HG03025 (cell line): ENCODE data around the gene HLA-A.

Experiments used
- ATAC-seq: cut with Tn5 transposase; IDR thresholded peaks from one replicate; pipeline ENCODE4 v1.9.1; 2021; ENCODE audit warnings: mild to moderate bottlenecking, moderate library complexity; ENCODE audit not compliant: unreplicated experiment, low FRiP score

HLA-A gene

GRCh38 chr6:29982097-29982496, 39.8 kb downstream of the HLA-A start:
- no peak for ATAC-seq

GRCh38 chr6:29984232-29984631, 41.9 kb downstream of the HLA-A start:
- ATAC-seq: no peak

DNA sequence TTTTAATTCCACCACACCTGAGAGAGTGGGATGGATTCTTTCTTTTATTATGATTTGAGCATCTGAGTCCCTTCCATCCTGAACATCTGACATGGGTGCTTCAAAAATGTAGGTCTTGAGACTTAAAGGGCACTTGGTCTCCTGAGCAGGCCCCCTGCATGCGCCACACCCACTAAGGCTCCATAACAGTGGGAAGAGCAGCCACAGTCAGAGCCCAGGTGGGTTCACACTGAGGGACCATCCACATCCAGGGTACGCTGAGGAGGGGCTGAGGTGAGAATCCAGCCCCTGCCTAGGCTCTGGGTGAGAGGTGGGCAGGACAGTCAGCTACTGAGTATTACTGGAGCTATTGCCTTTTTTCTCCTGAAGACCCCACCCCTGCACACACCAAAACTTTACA, 42.7 kb downstream of the HLA-A start:
- no peak for ATAC-seq

GRCh38 chr6:29986179-29986781, 43.9 kb downstream of the HLA-A start:
- ATAC-seq: no peak

DNA sequence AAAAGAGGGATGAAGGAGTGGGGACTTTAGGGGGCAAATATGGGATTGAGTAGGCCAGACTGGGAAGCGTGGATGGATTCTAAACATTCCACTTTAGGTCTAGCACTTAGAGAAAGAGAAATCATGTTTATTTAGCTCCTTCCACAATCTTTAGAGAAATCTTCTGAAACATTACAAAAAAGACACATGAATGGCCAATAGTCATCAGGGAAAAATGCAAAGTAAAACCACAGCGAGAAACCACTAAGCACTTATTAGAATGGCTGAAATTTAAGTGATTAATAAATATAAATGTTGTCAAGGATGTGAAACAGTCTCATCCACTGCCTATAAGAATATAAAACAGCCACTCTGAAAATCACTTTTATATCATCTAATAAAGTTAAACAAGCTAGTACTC, 46.9 kb downstream of the HLA-A start:
- ATAC-seq: no peak

DNA sequence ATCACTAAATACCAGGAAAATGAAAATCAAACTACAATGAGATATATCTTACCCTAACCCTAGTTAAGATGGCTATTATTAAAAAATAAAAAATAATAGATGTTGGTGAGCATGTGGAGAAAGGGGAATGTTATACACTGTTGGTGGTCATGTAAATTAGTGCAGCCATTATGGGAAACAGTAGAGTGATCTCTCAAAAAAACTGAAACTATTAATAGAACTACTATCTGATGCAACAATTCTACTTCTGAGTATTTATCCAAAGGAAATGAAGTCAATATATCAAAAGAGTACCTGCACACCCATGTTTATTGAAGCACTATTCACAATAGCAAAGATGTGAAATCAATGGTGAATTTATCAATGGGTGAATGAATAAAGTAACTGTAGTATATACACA, 48.6 kb downstream of the HLA-A start:
- no peak for ATAC-seq

DNA sequence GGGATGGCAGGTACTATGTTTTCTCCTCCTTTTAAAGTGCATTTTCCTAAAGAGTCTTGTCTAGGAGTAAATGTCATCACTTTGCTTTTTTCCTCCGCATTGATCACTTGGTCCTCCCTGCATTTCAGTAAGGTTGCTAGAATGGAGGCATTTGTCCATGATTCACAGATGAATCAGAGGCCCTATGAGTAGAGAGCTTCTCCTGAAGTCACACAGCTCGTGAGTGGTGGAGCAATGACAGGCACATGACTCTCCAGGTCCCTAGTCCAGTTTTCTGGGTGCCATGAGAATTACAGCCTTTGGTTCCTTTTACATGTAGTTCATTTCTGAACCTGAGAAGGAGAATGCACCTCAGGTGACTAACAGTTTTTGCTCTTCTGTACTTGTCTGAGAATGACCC, 50.5 kb downstream of the HLA-A start:
- ATAC-seq: no peak

GRCh38 chr6:29994826-29995225, 52.5 kb downstream of the HLA-A start:
- no peak for ATAC-seq

- no peak for ATAC-seq
Measured at GRCh38 chr6:29995340-29995777, 53.0 kb downstream of the HLA-A start.
